ENCODE results near the gene COL5A1.

Gene COL5A1

DNA sequence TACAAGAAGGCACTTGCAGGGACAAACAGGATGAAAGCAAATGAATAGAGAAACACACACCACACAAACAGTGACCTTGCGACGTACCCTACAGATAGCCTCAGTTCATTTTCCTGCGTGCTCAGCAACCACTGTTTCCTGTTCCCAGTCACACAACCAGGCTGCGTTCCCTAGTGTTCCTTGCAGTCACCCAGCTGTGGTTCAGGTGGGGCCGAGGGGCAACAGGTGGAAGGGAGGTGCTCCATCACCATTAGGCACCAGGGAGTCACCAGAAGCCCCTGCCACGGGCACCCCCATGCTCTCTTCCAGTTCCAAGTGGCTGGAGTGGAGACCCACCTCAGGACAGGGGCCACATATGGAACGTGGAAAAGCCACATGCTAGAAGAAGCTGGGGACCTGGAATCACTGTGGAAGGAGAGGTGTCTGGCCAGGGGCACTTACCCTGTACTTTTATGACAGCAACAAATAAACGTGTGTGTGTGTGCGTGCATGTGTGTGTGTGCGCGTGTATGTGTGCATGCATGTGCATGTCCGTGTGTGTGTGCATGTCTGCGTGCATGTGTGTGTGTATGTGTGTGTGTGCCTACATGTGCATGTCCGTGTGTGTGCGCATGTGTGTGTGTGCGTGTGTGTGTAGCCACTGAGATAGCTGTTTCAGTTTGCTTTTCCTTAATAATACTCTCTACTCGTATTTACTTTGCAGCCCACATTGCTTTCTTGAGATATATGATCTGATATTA lies 220.2 kb downstream of the COL5A1 start:
- in situ Hi-C loops (cut with MboI; ENCODE audit: low sequenced_read_pairs), result no loop called here

DNA sequence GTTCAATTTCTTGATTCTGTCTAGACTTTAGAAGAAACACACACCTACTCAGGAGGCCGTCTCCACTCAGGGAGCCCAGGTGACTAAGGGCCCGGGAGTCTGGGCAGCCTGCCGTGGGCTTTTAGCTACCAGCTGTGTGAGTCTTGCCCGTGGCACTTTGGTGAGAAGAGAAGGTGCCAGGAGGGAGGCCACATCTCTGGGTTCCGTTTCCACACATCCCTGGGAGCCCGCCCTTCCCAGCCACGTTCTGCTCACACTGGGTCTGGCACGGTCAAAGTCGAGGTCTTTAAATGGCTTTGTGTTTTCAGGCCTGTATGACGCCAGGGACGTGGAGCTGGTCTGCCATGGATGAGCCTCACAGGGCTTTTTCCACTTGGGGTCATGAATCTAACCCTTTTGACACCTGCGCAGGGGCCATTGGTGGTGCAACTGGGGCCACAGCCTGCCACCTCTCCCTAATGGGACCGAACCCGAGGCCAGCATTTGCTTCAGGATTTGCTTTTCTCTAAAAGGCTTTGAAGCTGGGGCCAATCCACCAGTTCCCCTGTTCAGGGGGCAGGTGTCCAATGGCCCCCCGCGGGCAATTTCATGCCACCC lies 221.8 kb downstream of the COL5A1 start:
- in situ Hi-C loops (cut with MboI; ENCODE audit: low sequenced_read_pairs), result no loop called here

DNA sequence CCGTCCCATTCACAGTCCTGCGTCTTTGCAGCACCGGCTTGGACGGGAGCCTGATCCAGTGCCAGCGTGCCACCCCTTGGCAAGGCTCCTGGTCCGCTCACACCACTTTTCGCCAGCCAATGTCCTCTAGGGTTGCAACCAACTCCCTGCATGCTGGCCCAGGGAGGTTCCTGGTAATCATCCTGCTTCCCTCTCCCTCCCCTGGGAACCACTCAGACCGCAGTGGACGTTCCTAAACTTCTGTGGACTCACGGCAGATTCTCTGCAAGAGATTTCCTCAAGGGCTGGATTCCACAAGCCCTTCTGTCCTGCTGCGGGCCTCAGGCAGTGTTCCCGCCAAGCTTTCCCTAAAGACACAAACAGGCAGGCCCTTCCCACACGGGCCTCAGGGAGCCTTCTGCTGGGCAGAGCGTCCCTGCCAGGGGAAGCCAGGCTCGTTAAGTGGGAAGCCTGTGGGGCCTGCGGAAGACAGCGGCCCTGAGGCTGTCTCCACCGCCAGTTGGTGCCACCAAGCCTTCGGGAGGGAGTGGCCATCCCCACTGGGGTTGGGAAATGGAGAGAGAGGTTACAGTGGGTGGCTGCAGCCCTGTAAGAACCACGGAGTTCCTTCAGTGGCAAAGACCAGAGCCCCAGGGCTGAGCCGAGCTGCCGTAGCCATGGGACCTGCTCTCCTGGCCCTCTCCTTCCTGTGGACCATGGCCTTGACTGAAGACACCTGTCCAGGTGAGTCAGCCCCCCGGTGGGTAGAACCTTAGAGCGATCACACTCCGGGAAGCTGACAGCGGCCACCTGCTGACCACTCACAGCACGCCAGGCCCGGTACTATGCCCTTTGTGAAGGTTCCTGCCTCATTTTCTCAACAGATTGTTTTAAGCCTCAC lies 222.6 kb downstream of the COL5A1 start:
- in situ Hi-C loops (cut with MboI; ENCODE audit: low sequenced_read_pairs), result no loop called here

DNA sequence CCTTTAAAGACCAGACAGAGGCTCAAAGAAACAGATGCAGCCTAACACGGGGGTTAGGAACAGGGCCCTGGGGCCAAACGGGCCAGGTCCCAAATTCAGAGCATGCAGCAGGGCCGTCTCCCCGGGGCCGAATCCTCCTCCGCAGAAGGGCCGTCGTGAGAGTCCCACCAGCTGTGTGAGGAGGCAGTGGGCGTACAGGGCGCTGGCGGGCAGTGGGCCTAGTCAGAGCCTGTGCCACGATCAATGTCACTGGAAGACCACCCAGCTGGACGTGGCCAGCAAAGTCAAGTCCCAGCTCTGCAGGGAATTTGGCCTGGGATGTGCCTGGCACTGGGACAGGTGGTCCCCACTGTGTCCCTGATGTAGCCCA lies 223.2 kb downstream of the COL5A1 start:
- in situ Hi-C loops (cut with MboI; ENCODE audit: low sequenced_read_pairs), result no loop called here

DNA sequence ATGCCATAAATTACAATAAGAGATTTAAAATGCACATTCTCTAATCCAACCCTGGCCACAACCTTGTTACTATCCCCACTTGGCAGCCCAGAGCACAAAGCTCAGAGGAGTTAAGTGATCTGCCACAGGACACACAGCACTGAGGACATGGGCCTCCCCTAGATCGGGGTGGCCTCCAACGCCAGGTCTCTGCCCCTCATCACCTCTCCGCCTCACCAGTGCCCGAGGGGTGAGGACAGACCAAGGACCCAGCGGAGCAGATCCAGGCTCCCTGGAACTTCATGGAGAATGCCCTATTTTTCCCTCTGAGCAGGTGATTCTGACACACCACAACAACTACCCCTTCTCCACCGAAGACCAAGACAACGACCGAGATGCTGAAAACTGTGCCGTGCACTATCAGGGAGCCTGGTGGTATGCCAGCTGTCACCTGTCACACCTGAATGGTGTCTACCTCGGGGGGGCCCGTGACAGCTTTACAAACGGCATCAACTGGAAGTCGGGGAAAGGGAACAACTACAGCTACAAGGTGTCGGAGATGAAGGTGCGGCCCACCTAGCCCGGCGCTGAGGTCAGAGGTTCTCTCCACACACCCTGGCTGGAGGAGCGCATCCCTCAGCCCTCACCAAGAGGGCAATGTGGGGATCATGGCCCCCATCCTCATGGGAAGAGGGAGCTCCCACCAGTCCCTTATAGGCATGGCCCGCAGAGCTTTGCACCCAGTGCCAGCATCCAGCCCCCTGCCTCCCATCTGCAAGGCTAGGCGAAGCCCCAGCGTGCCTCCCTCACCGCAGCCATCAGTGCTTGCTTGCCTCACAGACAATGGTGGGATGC lies 226.5 kb downstream of the COL5A1 start:
- in situ Hi-C loops (cut with MboI; ENCODE audit: low sequenced_read_pairs), result no loop called here

DNA sequence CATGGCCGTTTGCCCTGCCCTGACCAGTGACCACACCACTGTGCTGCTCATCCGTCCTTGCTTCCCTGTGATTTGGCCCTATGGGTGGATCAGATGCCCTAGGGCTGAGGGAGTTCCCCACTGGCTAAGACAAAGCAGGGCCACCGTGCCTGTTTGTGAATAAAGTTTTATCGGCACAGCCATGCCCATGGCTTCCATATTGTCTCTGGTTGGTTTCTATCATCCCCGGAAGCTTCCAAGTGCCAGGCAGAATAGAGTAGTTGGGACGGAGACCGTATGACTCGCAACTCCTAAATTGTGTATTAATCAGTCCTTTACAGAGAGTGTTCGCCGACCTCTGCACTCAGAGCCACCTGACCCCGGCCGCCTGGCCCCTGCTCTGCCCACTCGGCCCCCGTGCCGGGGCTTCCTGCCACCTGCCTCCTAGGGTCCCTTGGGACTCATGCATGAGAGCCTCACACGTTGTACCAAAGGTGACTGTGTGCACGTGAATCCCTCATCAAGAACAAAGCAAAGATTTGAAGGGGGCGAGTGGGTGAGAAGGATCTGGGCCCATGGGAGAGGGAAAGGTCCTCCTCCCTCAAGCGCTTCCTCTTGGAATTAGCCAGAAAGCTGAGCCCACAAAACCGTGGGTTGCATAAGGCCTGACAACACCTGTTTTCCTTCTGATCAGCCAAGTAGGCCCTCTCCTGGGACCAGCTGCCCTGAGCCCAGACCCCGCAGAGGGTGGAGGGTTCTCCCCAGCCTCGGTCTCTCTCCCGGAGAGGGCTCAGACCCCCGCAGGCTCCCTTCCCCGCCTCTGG lies 227.3 kb downstream of the COL5A1 start:
- in situ Hi-C loops (cut with MboI; ENCODE audit: low sequenced_read_pairs), result no loop called here

DNA sequence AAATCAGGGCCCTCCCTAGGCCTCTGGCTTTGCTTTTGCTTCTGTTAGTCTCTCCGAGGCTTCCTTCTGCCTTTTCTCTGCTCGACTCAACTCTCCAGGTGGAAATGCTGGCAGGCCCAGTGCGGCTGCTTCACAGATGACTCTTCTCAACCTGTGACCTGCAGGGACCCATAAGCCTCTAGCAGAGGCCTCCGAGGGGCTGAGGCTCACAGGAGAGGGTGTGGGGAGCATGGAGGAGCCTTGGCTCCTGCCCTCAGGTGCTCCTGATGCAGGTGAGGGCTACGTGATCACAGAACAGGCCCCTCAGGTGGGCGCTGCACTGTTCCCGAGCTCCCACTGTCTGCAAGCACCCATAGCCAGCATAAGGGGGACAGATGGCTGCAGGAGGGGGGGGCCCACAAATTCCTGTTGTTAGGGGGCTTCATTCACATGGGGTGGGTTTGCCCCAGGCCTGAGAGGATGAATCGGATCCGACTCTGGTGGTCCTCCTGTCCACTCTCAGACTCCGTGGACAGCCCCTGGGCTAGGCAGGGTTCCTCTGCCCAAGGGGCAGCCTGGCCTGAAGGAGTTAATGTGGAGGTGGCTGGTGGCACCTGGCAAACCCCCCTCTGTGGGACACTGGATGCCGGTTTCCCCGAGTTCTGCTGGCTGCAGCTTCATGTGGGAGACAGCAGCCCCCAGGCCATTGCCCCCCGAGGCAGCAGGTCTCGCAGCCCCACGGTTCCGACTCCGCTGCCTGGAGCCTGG lies 228.1 kb downstream of the COL5A1 start:
- in situ Hi-C loops (cut with MboI; ENCODE audit: low sequenced_read_pairs), result no loop called here

DNA sequence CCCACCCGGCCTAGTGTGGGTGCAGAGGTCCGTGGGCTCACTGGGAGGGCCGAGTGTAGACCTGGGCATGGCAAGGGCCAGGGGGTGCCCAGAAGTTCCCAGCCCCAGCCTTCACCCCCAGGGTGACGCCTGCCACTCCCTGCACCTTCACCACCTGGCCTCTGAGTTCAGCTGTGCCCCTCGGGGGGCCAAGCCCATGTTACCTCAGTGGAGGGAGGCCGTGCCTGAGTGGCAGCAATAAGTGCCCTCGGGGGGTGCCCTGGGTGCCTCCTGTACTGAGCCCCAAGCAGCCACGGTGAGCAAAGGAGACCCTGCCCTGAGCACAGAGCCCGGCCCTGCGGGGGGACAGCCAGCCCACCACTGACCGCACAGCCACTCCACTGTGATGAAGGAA lies 228.7 kb downstream of the COL5A1 start:
- in situ Hi-C loops (cut with MboI; ENCODE audit: low sequenced_read_pairs), result no loop called here

DNA sequence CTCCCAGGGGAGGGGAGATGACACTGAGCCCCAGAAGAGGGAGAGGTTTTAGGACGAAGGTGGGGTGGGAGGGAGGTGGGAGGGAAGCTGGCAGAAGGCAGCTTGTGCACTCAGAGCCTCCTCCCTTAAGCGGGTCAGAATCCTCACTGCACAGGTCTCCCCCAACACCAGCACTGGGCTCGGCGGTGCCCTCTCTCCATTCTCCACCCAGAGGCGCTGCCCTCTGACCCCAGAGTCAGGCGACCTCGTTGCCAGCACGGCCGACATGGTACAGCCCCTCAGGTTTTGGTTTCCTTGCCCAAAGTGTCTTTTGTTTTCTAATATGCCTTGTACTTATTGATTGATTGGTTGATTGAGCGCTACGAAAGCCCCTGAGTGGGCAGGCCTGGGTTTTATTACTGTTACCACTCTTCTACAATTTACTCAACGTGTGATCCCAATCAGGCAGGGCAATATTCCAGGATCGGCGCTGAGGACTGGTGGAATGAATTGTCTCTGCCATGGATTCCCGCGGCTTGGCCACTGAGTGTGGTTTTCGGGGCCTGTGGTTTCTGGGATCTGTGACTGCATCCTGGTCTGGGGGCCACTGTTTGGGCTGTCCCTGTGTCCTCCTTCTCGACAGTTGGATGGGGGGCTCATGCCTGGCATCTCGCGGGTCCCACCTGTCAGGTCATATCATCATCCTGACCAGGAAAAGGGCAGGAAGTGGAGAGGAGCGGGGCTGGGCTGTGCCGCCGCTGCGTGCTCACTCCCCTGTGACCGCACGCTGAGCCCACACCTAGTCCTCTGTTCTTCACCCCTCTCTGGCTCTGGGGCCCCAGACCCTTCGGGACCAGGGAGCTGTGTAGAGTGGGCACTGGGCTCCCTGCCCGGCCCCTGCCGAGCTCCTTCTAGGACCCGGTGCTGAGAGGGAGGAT lies 229.4 kb downstream of the COL5A1 start:
- in situ Hi-C loops (cut with MboI; ENCODE audit: low sequenced_read_pairs), result no loop called here

DNA sequence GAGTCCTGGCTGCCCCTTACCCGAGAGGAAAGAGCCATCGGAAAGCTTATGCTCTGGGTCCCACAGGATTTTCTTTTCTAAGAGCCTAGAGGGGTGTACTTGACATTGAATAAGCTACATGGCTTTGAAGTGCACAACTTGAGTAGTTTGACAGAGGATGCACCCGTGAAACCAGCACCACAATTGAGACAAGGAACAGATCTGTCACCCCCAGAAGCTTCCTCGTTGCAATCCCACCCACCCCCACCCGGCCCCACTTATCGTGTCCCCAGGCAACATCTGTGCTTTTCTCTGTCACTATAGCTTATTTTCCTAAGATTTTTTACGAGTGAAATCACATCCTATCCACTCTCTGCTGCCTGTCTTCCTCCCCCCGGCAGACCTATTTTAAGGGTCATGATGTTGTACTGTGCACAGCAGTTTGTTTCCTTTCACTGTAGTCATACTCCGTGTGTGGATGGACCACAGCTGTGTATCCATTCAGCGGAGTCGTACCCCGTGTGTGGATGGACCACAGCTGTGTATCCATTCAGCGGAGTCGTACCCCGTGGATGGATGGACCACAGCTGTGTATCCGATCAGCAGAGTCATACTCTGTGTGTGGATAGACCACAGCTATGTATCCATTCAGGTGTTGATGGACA lies 230.2 kb downstream of the COL5A1 start:
- in situ Hi-C loops (cut with MboI; ENCODE audit: low sequenced_read_pairs), result no loop called here

DNA sequence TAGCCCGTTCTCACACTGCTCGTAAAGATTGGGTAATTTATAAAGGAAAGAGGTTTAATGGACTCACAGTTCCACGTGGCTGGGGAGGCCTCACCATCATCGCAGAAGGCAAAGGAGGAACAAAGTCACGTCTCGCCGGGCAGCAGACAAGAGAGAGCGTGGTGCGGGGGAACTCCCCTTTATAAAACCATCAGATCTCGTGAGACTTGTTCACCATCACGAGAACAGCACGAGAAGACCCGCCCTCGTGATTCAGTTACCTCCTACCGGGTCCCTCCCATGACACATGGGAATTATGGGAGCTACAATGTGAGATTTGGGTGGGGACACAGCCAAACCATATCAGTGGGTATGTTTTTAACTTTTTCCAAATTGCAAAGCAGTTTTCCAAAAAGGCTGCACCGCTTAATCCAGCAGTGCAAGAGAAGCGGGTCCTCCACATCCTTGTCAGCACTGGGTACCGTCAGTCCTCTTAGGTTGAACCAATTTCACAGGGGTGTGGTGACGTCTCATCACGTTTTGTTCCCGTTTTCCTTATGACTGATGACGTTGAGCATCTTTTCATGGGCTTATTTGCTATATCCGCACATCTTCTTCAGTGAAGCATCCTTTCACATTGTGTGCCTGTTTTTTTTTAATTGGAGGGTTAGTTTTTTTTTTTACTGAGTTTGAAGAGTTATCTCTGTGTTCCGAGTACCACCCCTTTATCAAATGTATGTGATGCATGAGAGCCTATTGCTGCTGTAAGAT lies 231.1 kb downstream of the COL5A1 start:
- in situ Hi-C loops (cut with MboI; ENCODE audit: low sequenced_read_pairs), result no loop called here

DNA sequence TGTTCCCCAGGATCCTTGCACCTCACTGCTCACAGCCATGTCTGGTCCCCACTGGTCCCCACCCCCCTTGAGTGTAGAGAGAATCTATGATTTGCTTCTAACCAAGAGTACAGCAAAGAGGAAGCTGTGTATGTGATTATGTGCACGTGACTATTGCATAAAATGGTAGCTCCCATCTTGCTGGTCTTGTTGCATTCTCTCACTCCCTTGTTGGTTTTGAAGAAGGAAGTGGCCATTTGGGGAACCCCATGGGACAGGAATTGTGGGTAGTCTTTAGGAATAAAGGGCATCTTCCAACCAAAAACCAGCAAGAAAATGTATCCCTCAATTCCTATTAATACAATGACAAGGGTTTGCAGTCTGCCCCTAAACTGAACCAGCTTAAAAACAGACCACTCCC lies 233.8 kb downstream of the COL5A1 start:
- in situ Hi-C loops (cut with MboI; ENCODE audit: low sequenced_read_pairs), result no loop called here

DNA sequence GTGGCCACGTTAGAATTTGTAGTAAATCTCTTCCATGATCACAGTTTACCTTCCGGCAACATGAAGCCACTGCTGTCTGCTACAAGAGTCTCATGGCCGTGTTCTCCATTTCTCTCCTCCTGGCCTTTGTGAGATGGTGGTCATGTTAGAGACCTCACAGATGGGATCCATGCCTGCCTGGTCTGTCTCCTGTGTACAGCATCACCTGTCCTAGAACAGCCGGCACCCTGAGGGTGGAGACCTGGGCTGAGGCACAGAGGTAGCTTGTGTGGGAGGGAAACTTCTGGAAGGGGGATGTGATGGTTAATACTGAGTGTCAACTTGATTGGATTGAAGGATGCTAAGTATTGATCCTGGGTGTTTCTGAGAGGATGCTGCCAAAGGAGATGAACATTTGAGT lies 235.9 kb downstream of the COL5A1 start:
- in situ Hi-C loops (cut with MboI; ENCODE audit: low sequenced_read_pairs), result no loop called here

DNA sequence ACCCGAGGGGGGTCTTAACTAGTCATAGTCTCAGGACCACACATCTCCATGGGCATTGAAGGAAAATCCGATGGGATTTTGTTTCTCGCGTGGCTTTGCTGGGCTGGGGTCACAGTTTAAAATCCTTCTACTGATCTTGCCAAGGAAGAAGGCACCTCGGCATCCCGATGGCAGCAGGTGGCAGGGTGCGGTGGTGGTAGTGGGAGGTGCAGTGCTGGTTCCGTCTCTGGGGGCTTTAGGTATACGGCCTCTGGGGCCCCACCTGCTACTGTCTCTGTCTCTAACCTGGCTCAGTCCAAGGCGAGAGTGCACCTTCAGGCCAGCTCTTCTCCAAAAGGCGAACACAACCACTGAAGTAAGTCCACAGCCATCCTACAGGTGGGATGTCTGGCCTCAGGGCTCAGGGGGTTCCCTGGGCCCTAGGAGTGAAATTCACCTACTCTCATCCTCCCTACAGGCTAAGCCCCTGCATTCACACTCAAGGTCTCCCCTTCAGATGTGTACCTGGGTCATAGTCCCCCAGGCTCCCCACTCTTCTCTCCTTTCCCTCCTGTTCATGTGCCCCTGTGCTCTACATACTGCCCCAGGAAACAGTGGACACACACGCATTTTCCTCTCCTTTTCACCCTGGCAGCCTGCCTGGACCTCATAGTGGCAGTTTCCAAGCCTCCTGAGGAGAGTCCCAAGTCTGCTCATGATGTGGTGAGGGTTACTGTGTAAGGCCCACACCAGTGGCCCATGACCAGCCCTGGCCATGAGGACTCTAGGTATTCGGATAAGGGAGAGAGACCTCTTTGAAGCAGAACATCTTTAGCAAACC lies 238.3 kb downstream of the COL5A1 start:
- in situ Hi-C loops (cut with MboI; ENCODE audit: low sequenced_read_pairs), result no loop called here

DNA sequence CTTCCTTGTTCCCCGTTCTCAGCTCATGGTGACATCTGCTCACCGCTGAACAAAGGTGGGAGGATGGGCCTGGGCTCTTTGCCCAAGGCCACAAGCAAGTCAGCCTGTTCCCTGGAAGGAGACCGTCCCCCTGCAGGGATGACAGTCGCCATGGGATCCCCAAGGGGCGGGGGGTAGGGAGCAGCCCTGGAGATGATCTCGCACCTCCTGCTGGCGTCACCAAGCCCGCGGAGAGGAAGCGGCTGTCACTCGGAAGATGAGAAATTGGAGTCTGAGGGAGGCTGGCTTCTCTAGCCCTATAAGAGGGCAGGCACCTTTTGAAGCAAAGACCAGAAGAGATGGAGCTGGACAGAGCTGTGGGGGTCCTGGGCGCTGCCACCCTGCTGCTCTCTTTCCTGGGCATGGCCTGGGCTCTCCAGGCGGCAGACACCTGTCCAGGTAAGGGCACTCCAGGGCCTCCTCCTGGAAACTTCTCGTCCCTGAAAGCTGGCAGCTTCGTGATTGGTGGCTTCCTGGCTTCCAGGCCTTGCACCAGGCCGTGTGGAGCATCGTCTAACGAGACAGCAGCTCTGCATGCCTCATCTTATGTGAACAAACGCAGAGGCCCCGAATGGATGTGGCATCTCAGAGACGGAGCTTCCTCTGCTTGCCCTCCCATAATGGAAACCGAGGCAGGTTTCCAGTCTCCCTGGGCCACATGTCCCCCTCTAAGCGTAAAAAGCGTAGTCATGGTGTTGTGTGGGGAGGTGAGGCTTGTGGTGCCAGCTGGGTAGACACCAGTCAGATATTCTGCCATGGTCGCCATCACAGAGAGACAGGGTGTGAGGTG lies 239.1 kb downstream of the COL5A1 start, which contains the start of gene FCN2:
Gene FCN2 (plus strand): TSS at position 327 of the 829 bp plus-strand sequence. CDS start 12 bp downstream, at position 339.
- in situ Hi-C loops (cut with MboI; ENCODE audit: low sequenced_read_pairs), result no loop called here

DNA sequence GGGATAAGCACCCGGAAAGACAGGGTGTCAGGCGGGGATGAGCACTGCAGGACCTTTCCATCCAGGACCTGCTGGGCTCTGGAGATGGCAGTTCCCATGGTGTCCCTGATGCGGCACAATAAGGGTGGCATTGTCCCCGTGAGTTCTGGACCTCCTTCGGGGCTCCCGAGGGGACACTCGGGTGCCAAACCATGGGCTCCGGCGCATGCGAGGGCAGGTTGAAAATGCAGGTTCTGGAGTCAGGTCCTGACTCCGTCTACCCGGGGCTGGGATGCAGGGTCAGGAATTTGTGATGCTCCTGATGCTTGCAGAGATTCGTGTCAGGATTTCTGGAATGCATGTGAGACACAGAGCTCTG lies 239.7 kb downstream of the COL5A1 start:
- in situ Hi-C loops (cut with MboI; ENCODE audit: low sequenced_read_pairs), result no loop called here
